GM19438 (cell line): ENCODE data around the gene SPINK8.
"Not testable (repeated sequence)": the region's sequence is repeated elsewhere in the genome, so short reads cannot be mapped to it uniquely, and the experiment has no call there.

Source experiments
- ATAC-seq: cut with Tn5 transposase; IDR thresholded peaks from one replicate; pipeline ENCODE4 v1.9.1; 2021; ENCODE audit warnings: low read depth; ENCODE audit not compliant: unreplicated experiment

SPINK8 gene

DNA sequence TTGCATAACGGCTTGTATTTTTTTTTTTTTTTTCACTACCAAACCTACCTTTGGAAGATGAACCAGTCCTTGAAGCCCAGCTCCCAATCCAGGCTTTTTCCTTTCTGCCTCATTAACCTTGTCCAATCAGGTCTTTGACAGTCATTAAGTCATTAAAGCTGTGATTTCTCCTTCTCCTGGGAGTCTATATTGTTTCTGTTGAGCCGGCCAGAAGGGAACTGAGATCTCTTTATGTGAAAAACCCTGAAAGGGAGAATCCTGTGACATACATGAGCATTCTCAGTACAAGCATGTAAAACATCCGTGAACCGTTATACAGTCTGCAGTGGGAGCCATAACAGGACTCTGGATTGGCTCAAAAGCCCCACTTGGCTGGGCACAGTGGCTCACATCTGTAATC is 52.6 kb downstream of the SPINK8 start:
- ATAC-seq, result no peak

DNA sequence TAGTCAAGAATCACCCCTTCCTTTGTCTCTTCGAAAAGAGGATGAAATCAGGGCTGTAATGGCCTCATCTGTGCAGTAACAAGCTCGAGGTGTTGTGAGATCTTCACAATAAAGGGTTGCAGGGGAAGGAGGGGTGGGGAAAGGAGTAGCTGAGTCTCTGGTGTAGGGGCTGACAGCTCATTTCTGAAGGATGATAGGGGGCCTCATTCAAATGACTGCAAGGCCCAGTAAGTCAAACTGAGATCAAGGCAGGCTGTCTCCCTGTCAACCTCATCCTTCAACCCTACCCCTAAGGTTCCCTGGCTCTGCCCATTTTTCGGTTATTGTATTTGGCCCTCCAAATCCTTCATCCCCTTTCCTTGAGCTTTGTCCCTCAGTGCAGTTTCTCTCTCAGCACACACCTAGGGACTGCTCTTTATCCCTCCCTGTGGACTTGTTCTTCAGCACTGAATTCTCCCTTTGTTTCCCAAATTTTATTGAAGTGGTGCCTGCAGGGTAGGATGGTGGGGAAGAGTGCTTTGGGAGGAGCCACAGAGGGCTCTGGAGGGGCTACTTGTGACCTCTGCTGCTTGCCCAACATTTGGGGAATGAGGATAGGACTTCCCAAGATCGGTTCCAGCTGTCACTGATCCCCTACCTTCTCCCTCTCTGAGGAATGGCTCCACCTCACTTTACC is 54.4 kb downstream of the SPINK8 start:
- ATAC-seq, result no peak

DNA sequence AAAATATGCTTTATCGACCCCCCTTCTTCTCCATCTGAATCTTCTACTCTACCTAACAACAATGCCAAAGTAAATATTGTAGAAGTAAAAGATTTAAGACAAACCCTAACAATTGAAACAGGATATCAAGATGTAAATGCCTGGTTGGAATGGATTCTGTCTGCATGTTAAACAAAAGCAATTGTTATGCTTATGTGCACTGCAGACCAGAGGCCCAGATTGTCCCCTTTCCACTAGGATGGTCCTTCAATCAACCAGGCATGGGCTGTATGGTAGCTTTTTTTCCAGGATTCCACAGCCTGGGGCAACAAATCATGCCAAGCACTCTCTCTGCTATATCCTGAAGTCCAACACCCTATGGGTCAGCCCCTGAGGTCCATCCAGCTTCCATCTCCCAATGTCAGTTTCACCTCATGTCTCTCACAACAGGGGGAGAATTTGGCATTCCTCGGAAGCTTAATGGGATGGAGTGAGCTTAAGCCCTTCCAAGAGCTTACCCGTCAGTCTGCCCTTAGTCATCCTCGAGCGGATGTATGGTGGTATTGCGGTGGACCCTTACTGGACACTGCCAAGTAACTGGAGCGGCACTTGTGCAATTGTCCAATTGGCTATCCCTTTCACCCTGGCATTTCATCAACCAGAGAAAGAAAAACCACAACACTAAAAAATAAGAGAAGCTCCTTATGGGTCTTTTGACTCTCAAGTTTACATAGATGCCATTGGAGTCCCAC is 56.4 kb downstream of the SPINK8 start:
- no peak for ATAC-seq

DNA sequence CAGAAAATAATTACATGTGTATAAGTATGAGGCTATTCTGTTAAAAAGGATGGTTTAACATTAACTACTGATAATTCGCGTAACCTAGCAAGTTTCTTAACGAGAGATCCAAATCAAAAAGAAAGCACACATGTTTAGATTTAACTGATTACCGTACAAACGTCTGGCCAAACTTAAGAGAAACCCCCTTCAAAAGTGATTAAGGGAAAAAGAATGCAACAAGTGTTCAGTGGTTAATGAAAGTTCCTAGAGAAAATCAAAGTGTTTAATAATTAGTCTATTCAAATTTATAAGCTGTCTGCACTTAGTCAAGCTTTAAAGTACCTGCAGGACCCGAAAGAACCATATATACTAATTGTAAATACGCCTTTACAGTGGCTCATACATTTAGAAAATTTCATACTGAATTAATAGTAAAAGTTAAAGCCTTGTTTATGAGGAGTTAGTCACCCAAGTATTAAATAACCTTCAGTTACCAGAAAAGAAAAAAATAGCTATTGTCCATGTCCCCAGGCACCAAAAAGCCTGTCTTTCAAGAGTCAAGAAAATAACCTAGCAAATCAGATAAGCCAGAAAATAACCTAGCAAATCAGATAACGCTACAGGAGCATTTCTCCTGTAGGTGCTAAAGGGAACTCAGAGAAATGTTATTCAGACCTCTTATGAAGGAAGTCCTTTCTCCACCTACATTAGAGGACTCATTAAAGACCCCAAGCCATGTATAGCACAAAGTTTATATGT is 58.0 kb downstream of the SPINK8 start:
- ATAC-seq, result no peak

DNA sequence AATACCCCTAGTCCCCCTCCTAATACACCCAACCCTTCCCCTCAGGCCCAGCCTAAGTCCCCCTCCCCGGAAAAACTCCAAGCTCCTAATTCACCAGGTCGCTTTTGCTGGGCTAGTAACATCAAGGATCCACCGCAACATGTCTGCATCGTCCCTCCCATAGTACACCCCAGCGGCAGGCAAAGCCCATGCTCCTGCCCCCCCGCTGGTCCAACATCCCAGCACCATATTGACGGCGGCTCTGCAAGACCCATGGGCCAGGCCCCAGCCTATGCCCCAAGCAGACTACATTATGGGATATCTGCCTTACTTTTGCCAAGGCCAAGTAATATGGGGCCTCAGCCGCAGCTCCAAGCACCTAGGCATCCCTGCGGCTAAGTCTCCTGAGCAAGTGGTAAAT is 59.0 kb downstream of the SPINK8 start:
- ATAC-seq, result no peak

DNA sequence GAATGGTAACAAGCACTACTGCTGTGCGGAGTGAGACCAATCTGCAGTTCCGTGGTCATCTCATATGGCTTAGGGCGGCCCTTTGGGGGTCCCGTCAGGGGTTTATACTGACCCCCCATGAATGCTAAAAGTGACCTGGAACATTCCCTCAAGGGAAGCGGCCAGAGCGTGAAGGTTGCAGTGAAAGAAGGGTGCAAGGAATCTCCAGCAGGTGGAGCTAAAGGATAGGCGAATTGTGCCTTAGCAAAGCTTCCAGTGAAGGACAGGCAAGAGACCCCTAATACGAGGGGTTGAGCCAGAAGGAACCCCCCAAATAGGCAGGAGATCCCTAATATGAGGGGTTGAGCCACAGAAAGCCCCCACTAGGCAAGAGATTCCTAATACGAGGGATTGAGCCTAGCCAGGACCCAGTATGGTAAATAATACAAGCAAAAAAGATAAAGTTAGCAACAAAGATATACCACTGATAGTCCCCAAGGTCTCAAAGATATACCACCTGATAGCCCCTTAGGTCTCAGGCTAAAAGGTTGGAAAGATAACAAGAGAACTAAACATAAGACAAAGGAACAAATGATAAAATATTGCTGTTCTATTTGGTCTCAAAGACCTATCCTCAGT is 59.8 kb downstream of the SPINK8 start:
- ATAC-seq, result no peak

DNA sequence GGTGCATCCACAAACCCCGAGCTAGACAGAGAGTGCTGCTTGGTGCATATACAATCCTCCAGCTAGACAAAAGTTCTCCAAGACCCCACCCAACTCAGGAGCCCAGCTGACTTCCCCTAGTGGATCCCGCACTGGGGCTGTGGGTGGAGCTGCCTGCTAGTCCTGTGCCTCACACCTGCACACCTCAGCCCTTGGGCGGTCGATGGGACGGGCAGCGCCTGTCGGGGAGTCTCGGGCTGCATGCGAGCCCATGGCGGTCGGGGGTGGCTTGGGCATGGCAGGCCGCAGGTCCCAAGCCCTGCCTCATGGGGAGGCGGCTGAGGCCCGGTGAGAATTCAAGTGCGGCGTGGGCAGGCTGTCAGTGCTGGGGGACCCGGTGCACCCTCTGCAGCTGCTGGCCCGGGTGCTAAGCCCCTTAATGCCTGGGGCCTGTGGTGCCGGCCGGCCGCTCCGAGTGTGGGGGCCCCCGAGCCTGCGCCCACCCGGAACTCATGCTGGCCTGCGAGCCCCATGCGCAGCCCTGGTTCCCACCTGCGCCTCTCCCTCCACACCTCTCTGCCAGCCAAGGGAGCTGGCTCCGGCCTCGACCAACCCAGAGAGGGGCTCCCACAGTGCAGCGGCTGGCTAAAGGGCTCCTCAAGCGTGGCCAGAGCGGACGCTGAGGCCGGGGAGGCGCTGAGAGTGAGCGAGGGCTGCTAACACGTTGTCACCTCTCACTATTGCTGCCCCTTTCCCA is 61.5 kb downstream of the SPINK8 start:
- ATAC-seq, result no peak

DNA sequence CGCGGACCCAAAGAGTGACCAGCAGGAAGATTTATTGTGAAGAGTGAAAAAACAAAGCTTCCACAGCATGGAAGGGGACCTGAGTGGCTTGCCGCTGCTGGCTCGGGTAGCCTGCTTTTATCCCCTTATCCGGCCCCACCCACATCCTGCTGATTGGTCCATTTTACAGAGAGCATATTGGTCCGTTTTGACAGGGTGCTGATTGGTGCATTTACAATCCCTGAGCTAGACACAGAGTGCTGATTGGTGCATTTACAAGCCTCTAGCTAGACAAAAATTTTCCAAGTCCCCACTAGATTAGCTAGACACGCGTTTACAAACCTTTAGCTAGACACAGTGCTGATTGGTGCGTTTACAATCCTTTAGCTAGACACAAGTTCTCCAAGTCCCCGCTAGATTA is 62.2 kb downstream of the SPINK8 start:
- not testable (repeated sequence) for ATAC-seq

DNA sequence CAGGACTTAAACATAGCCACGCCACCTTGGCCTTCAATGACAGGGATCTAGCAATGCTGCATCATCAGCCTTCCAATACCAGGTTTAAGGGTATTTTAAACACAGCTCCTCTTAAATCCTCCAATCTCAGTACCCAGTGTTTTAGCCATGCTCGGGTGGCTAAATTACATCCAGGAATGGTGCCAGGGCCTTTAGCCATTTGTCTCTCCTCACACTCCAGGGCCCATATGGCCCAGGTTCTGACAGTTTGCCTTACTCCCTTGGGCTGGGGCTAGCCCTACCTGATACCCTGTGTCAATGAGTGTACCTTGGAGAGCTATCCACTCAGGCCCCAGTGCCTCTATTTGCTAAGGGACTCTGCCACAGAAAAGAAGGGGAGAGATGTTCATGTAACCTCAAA is 63.2 kb downstream of the SPINK8 start:
- ATAC-seq, result no peak

DNA sequence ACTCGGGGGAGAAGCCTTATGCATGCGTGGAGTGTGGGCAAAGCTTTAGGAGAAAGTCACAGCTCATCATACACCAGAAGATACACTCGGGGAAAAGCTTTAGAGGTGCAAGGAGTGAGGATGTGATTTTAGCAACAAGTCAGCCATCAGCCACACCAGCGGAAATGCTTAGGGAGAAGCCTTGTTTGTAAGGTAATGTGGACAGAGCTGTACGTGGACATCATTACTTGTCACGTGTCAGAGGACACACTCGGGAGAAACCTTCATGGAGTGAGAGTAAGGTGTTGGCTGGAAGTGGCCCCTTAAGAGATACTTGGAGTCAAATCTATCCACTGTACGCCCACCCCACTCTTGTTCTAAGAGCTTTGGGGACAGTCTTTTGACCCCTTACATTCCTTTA is 63.9 kb downstream of the SPINK8 start:
- ATAC-seq, result no peak

DNA sequence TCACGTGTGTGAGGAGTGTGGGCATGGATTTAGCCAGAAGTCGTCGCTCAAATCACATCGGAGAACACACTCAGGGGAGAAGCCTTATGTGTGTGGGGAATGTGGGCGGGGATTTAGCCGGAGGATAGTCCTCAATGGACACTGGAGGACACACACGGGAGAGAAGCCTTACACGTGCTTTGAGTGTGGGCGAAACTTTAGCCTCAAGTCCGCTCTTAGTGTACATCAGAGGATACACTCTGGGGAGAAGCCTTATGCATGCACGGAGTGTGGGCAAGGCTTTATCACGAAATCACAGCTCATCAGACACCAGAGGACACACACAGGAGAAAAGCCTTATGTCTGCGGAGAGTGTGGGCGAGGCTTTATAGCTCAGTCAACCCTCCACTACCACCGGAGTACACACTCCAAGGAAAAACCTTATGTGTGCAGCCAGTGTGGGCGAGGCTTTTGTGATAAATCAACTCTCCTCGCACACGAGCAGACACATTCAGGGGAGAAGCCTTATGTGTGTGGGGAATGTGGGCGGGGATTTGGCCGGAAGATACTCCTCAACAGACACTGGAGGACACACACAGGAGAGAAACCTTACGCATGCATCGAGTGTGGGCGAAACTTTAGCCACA is 64.4 kb downstream of the SPINK8 start:
- ATAC-seq, result no peak

DNA sequence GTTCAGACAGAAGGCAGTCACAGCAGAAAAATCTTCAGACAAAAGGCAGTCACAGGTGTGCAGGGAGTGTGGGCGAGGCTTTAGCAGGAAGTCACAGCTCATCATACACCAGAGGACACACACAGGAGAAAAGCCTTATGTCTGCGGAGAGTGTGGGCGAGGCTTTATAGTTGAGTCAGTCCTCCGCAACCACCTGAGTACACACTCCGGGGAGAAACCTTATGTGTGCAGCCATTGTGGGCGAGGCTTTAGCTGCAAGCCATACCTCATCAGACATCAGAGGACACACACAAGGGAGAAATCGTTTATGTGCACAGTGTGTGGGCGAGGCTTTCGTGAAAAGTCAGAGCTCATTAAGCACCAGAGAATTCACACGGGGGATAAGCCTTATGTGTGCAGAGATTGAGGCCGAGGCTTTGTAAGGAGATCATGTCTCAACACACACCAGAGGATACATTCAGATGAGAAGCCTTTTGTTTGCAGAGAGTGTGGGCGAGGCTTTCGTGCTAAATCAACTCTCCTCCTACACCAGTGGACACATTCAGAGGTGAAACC is 65.0 kb downstream of the SPINK8 start:
- ATAC-seq, result no peak

DNA sequence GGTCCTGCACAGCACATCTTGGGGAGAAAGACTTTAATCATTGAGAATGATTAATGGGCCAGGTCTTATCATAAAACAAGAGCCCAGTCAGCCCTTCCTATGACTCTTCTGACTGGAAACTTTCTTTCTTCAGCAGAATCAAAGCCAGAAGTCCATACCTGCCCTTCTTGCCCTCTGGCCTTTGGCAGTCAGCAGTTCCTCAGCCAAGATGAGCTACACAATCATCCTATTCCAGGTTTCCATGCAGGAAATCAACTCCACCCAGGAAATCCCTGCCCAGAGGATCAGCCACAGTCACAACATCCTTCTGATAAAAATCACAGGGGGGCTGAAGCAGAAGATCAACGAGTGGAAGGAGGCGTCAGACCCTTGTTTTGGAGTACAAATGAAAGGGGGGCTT is 65.7 kb downstream of the SPINK8 start:
- no peak for ATAC-seq

DNA sequence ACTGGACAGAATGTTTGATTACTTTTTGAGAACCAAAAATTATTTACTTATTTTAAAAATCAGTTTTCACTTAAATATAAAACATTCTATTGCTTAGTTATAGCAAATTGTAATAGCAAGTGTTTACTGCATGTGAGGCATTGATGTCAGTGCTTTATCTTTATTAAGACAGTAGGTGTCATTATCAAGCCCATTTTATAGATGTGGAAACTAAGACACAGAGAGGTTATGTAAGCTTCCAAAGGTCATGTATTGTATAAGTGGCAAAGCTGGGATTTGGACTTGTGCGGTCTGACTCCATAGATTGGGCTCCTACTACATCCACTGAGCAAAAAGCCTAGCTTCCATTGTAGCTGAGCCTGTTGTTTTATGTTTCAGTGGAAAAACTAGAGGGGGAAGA is 74.9 kb downstream of the SPINK8 start:
- ATAC-seq, result no peak
